ENCODE results near the gene RNF215.
"Not testable (repeated sequence)": the region's sequence is repeated elsewhere in the genome, so short reads cannot be mapped to it uniquely, and the experiment has no call there.

Gene RNF215

GRCh38 chr22:30421695-30422480 lies 34.7 kb upstream of the RNF215 start:
- DNase-seq (ENCODE audit: extremely low read depth in 1 of 2, low read depth in 1 of 2), result no peak

- no peak for DNase-seq (ENCODE audit: extremely low read depth in 1 of 2, low read depth in 1 of 2)
Measured at GRCh38 chr22:30420347-30421125, 33.3 kb upstream of the RNF215 start.

- DNase-seq (ENCODE audit: extremely low read depth in 1 of 2, low read depth in 1 of 2), result no peak
Measured at GRCh38 chr22:30416837-30417236, 29.6 kb upstream of the RNF215 start.

- DNase-seq (ENCODE audit: extremely low read depth in 1 of 2, low read depth in 1 of 2), result no peak
Measured at GRCh38 chr22:30416403-30416802, 29.2 kb upstream of the RNF215 start.

GRCh38 chr22:30414525-30415047 lies 27.4 kb upstream of the RNF215 start:
- DNase-seq (ENCODE audit: extremely low read depth in 1 of 2, low read depth in 1 of 2), result no peak

- DNase-seq (ENCODE audit: extremely low read depth in 1 of 2, low read depth in 1 of 2), result no peak
Measured at GRCh38 chr22:30413745-30414524, 26.7 kb upstream of the RNF215 start.

- DNase-seq (ENCODE audit: extremely low read depth in 1 of 2, low read depth in 1 of 2), result no peak
Measured at GRCh38 chr22:30413001-30413400, 25.8 kb upstream of the RNF215 start.

GRCh38 chr22:30411780-30412179 lies 24.6 kb upstream of the RNF215 start:
- no peak for DNase-seq (ENCODE audit: extremely low read depth in 1 of 2, low read depth in 1 of 2)

- DNase-seq (ENCODE audit: extremely low read depth in 1 of 2, low read depth in 1 of 2), result no peak
Measured at GRCh38 chr22:30408388-30409102, 21.3 kb upstream of the RNF215 start.

GRCh38 chr22:30406400-30406799 lies 19.2 kb upstream of the RNF215 start:
- DNase-seq (ENCODE audit: extremely low read depth in 1 of 2, low read depth in 1 of 2), result no peak

- DNase-seq (ENCODE audit: extremely low read depth in 1 of 2, low read depth in 1 of 2), result no peak
Measured at GRCh38 chr22:30405731-30406130, 18.5 kb upstream of the RNF215 start.

- DNase-seq (ENCODE audit: extremely low read depth in 1 of 2, low read depth in 1 of 2), result no peak
Measured at GRCh38 chr22:30404307-30404706, 17.1 kb upstream of the RNF215 start.

- not testable (repeated sequence) for DNase-seq (ENCODE audit: extremely low read depth in 1 of 2, low read depth in 1 of 2)
Measured at GRCh38 chr22:30402766-30403104, 15.5 kb upstream of the RNF215 start.

- no peak for DNase-seq (ENCODE audit: extremely low read depth in 1 of 2, low read depth in 1 of 2)
Measured at GRCh38 chr22:30402028-30402765, 15.0 kb upstream of the RNF215 start.

GRCh38 chr22:30401024-30401423 lies 13.8 kb upstream of the RNF215 start:
- not testable (repeated sequence) for DNase-seq (ENCODE audit: extremely low read depth in 1 of 2, low read depth in 1 of 2)

GRCh38 chr22:30400159-30400558 lies 12.9 kb upstream of the RNF215 start:
- no peak for DNase-seq (ENCODE audit: extremely low read depth in 1 of 2, low read depth in 1 of 2)

GRCh38 chr22:30399718-30400117 lies 12.5 kb upstream of the RNF215 start:
- no peak for DNase-seq (ENCODE audit: extremely low read depth in 1 of 2, low read depth in 1 of 2)

GRCh38 chr22:30398685-30399680 lies 11.8 kb upstream of the RNF215 start:
- no peak for DNase-seq (ENCODE audit: extremely low read depth in 1 of 2, low read depth in 1 of 2)
